H1 (cell line): ENCODE measurements around the gene PSMC4. TPM values are rescaled to one million over a fixed set of nuclear protein-coding genes. Genes with fewer than 3 reads are reported as not detected.

ENCODE experiments used
- CTCF ChIA-PET: fragments of 300-600 bp; sonication (Branson Sonifier 250); formaldehyde crosslinking; loops from one replicate; lab custom pipeline; 2021; ENCODE audit not compliant: partially characterized antibody; lab: Charles Lee
- POLR2A ChIA-PET: fragments of 300-600 bp; sonication (Branson Sonifier 250); formaldehyde crosslinking; loops from one replicate; lab custom pipeline; 2021; ENCODE audit warnings: inconsistent platforms; ENCODE audit not compliant: partially characterized antibody; lab: Charles Lee
- DNase-seq, 2 experiments: peaks; one replicate each; pipeline versions ENCODE4 v3.0.0 to v3.0.0-alpha.2; 2010 to 2022; ENCODE audit warnings: low spot score in 2 of 2, low read depth in 1 of 2, mixed read lengths in 1 of 2
- FAIRE-seq: peaks from 2 replicates; lab custom pipeline; 2011; peaks lifted over from hg19 to GRCh38; lab: Jason Lieb, UNC
- H2AFZ ChIP-seq: 2 replicates; pipeline ENCODE4 v1.8.1; 2012; ENCODE audit warnings: low read length, inconsistent platforms
- H2AK5ac ChIP-seq: 2 replicates; pipeline ENCODE4 v1.6.1; 2013; ENCODE audit warnings: low read depth, low read length
- H2BK120ac ChIP-seq: replicated peaks from 2 replicates; pipeline ENCODE3; 2013; ENCODE audit warnings: low read depth, low read length, inconsistent platforms
- H2BK12ac ChIP-seq: 2 replicates; pipeline ENCODE4 v1.6.1; 2013; ENCODE audit warnings: low read depth, low read length
- H2BK15ac ChIP-seq: 2 replicates; pipeline ENCODE4 v1.6.1; 2013; ENCODE audit warnings: low read length
- H2BK20ac ChIP-seq: 2 replicates; pipeline ENCODE4 v1.6.1; 2013; ENCODE audit warnings: low read length
- H2BK5ac ChIP-seq: 2 replicates; pipeline ENCODE4 v1.6.1; 2013; ENCODE audit warnings: low read depth, low read length
- H3K14ac ChIP-seq: 2 replicates; pipeline ENCODE4 v1.6.1; 2013; ENCODE audit warnings: inconsistent platforms; ENCODE audit not compliant: insufficient read length
- H3K18ac ChIP-seq: 2 replicates; pipeline ENCODE4 v1.6.1; 2013; ENCODE audit warnings: low read length; ENCODE audit errors: extremely low read depth
- H3K23ac ChIP-seq: 2 replicates; pipeline ENCODE4 v1.6.1; 2013; ENCODE audit warnings: inconsistent platforms; ENCODE audit not compliant: insufficient read length
- H3K23me2 ChIP-seq: 2 replicates; pipeline ENCODE4 v1.6.1; 2013; ENCODE audit warnings: low read depth, low read length
- H3K27ac ChIP-seq: 2 replicates; pipeline ENCODE4 v1.6.1; 2011; ENCODE audit warnings: low read depth, low read length, inconsistent platforms
- H3K27me3 ChIP-seq, 4 experiments: replicated peaks in 1 of 4; 1 replicate in 1 of 4; 2 replicates in 3 of 4; pipeline versions ENCODE4 v1.6.1 to v1.8.1; 2011 to 2013; ENCODE audit warnings: low read length in 3 of 4, mild to moderate bottlenecking in 3 of 4, inconsistent platforms in 2 of 4, mixed read lengths in 2 of 4, moderate library complexity in 1 of 4; ENCODE audit not compliant: control insufficient read depth in 3 of 4, insufficient read depth in 3 of 4; ENCODE audit errors: extremely low read depth in 1 of 4
- H3K36me3 ChIP-seq, 4 experiments: 2 replicates each; pipeline versions ENCODE4 v1.6.1 to v1.8.1; 2011 to 2013; ENCODE audit warnings: mild to moderate bottlenecking in 4 of 4, low read length in 3 of 4, moderate library complexity in 2 of 4, control low read depth in 1 of 4, inconsistent platforms in 1 of 4; ENCODE audit not compliant: insufficient read depth in 4 of 4, control insufficient read depth in 2 of 4
- H3K4ac ChIP-seq: replicated peaks from 2 replicates; pipeline ENCODE3; 2013; ENCODE audit warnings: low read length, low read depth, mixed read lengths, inconsistent platforms; ENCODE audit not compliant: insufficient read length
- H3K4me1 ChIP-seq, 4 experiments: replicated peaks in 1 of 4; 1 replicate in 1 of 4; 2 replicates in 3 of 4; pipeline versions ENCODE4 v1.6.1 to v1.8.1; 2011 to 2013; ENCODE audit warnings: low read length in 3 of 4, inconsistent platforms in 2 of 4, mixed read lengths in 1 of 4; ENCODE audit not compliant: insufficient read depth in 4 of 4, control insufficient read depth in 3 of 4
- H3K4me2 ChIP-seq, 2 experiments: 2 replicates each; pipeline versions ENCODE4 v1.6.1 to v1.8.1; 2011 to 2013; ENCODE audit warnings: low read depth in 2 of 2, low read length in 2 of 2, control low read depth in 1 of 2, inconsistent platforms in 1 of 2, mild to moderate bottlenecking in 1 of 2; ENCODE audit not compliant: insufficient read depth in 1 of 2
- H3K4me3 ChIP-seq, 4 experiments: fragments of 200-600, 300-600 bp in 1 of 4; sonication (generic), shearing (Covaris generic), sonication (Bioruptor Twin) in 1 of 4; 2 replicates each; pipeline versions ENCODE4 v1.5.1 to v1.8.1; 2011 to 2016; ENCODE audit warnings: low read length in 4 of 4, low read depth in 3 of 4, control low read depth in 2 of 4, inconsistent platforms in 2 of 4, mild to moderate bottlenecking in 2 of 4, mixed read lengths in 1 of 4, moderate library complexity in 1 of 4; ENCODE audit not compliant: insufficient read depth in 2 of 4; ENCODE audit errors: extremely low read depth in 1 of 4
- H3K56ac ChIP-seq: replicated peaks from 2 replicates; pipeline ENCODE3; 2013; ENCODE audit warnings: low read depth, mild to moderate bottlenecking, mixed read lengths, low read length, inconsistent platforms; ENCODE audit not compliant: insufficient read length
- H3K79me1 ChIP-seq: 2 replicates; pipeline ENCODE4 v1.6.1; 2013; ENCODE audit warnings: low read depth, low read length, control low read depth
- H3K79me2 ChIP-seq, 2 experiments: 2 replicates each; pipeline versions ENCODE4 v1.6.1 to v1.8.1; 2012 to 2013; ENCODE audit warnings: low read length in 2 of 2, mild to moderate bottlenecking in 2 of 2, inconsistent platforms in 1 of 2; ENCODE audit not compliant: insufficient read depth in 2 of 2, control insufficient read depth in 1 of 2
- H3K9ac ChIP-seq, 4 experiments: replicated peaks in 1 of 4; 1 replicate in 1 of 4; 2 replicates in 3 of 4; pipeline versions ENCODE4 v1.6.1 to v1.8.1; 2011 to 2013; ENCODE audit warnings: low read depth in 3 of 4, low read length in 3 of 4, control low read depth in 2 of 4, mild to moderate bottlenecking in 2 of 4, moderate library complexity in 2 of 4, inconsistent platforms in 1 of 4; ENCODE audit errors: extremely low read depth in 1 of 4
- H3K9me3 ChIP-seq, 2 experiments: 2 replicates each; pipeline versions ENCODE4 v1.6.1 to v1.8.1; 2012 to 2013; ENCODE audit warnings: mild to moderate bottlenecking in 2 of 2, moderate library complexity in 2 of 2, control low read depth in 1 of 2, inconsistent platforms in 1 of 2, low read depth in 1 of 2, low read length in 1 of 2, mixed read lengths in 1 of 2; ENCODE audit not compliant: insufficient read depth in 2 of 2
- H4K20me1 ChIP-seq, 2 experiments: replicated peaks in 1 of 2; 2 replicates each; pipeline versions ENCODE3 to v1.8.1; 2011 to 2013; ENCODE audit warnings: inconsistent platforms in 2 of 2, low read length in 2 of 2, mild to moderate bottlenecking in 1 of 2; ENCODE audit not compliant: insufficient read depth in 2 of 2, control insufficient read depth in 1 of 2
- H4K5ac ChIP-seq: 2 replicates; pipeline ENCODE4 v1.6.1; 2013; ENCODE audit warnings: low read length, low read depth, mixed read lengths, inconsistent platforms; ENCODE audit not compliant: insufficient read length
- H4K8ac ChIP-seq: 2 replicates; pipeline ENCODE4 v1.8.0; 2013; ENCODE audit warnings: mild to moderate bottlenecking, moderate library complexity, low read length, inconsistent platforms; ENCODE audit not compliant: insufficient read depth; ENCODE audit errors: extremely low read depth
- H4K91ac ChIP-seq: replicated peaks from 2 replicates; pipeline ENCODE3; 2013; ENCODE audit warnings: low read length, mixed read lengths, inconsistent platforms; ENCODE audit not compliant: insufficient read length
- BRCA1 ChIP-seq: IDR thresholded peaks from 2 replicates; pipeline ENCODE4 v1.6.1; 2012; ENCODE audit warnings: low read depth, low read length, improper control_type of control experiment
- EGR1 ChIP-seq: IDR thresholded peaks from 2 replicates; pipeline ENCODE4 v1.6.1; 2011; ENCODE audit warnings: low read depth, low read length, borderline replicate concordance
- HDAC2 ChIP-seq, 2 experiments: fragments of 300-600 bp in 1 of 2; sonication (generic) in 1 of 2; IDR thresholded peaks; 2 replicates each; pipeline ENCODE4 v1.6.1; 2011 to 2012; ENCODE audit warnings: low read depth in 2 of 2, low read length in 2 of 2, mild to moderate bottlenecking in 2 of 2, moderate library complexity in 2 of 2, borderline replicate concordance in 1 of 2, inconsistent platforms in 1 of 2
- JUND ChIP-seq: IDR thresholded peaks from 2 replicates; pipeline ENCODE4 v1.6.1; 2011; ENCODE audit warnings: mild to moderate bottlenecking, improper control_type of control experiment, low read length
- MAFK ChIP-seq: IDR thresholded peaks from 2 replicates; pipeline ENCODE4 v1.6.1; 2012; ENCODE audit warnings: low read depth, mild to moderate bottlenecking, improper control_type of control experiment, low read length
- SAP30 ChIP-seq: fragments of 300-600 bp; sonication (generic); IDR thresholded peaks from 2 replicates; pipeline ENCODE4 v1.7.1; 2012; ENCODE audit warnings: low read length, moderate library complexity, mild to moderate bottlenecking, inconsistent platforms; ENCODE audit not compliant: insufficient read depth, insufficient replicate concordance
- SIX5 ChIP-seq: IDR thresholded peaks from 2 replicates; pipeline ENCODE4 v1.6.1; 2011; ENCODE audit warnings: mild to moderate bottlenecking, low read depth, low read length
- SP1 ChIP-seq: IDR thresholded peaks from 2 replicates; pipeline ENCODE4 v1.6.1; 2011; ENCODE audit warnings: low read depth, low read length
- SP4 ChIP-seq: IDR thresholded peaks from 2 replicates; pipeline ENCODE4 v1.6.1; 2012; ENCODE audit warnings: low read length, inconsistent platforms
- SRF ChIP-seq: IDR thresholded peaks from 2 replicates; pipeline ENCODE4 v1.6.1; 2011; ENCODE audit warnings: mild to moderate bottlenecking, low read depth, low read length, moderate library complexity
- TAF7 ChIP-seq: optimal IDR thresholded peaks from 2 replicates; pipeline ENCODE3; 2011; ENCODE audit warnings: low read depth, mild to moderate bottlenecking, inconsistent platforms, low read length, moderate library complexity, borderline replicate concordance
- WGBS, 2 experiments: shearing (Covaris generic) in 1 of 2; methylation state at CpG; one replicate each; pipeline versions ENCODE4 v1.1.6 to v1.1.7; 2013 to 2015; ENCODE audit warnings: low lambda C conversion rate in 2 of 2, mixed read lengths in 2 of 2, inconsistent platforms in 1 of 2, low coverage in 1 of 2, missing lambda C conversion rate in 1 of 2; ENCODE audit not compliant: insufficient replicate concordance in 2 of 2, insufficient coverage in 1 of 2, insufficient read length in 1 of 2; ENCODE audit errors: extremely low coverage in 1 of 2, missing lambda C conversion rate in 1 of 2; 5-methylcytosine and 5-hydroxymethylcytosine counted together
- polyA plus RNA-seq, 7 experiments: library from polyadenylated mRNA; depleted of rRNA in 3 of 7; stranded (reverse) in 5 of 7; unstranded in 2 of 7; fragments of >200 nt in 5 of 7; fragments of 200-250 nt in 2 of 7; gene quantifications; 1 replicate in 5 of 7; 2 replicates in 1 of 7; 4 replicates in 1 of 7; pipeline versions ENCODE4 v1.2.1 to v1.2.3, GENCODE V29; 2011 to 2013; ENCODE audit warnings: missing spikeins in 2 of 7, mixed read lengths in 2 of 7
- total RNA-seq: library from RNA; stranded (reverse); fragmentation: NEBNext Ultra II Directional; extraction: Animal tissue kit (Norgen Biotek cat#: 25700); gene quantifications from 2 replicates; pipeline ENCODE4 v1.2.1, GENCODE V29; 2021
- TF ChIP-seq, protein P1 (sequence below), 3 experiments: IDR thresholded peaks; 1 replicate in 2 of 3; 2 replicates in 1 of 3; pipeline versions ENCODE4 v1.5.1 to v1.6.1; 2011; ENCODE audit warnings: low read length in 3 of 3, mild to moderate bottlenecking in 3 of 3, inconsistent platforms in 2 of 3, low read depth in 1 of 3, moderate library complexity in 1 of 3; ENCODE audit not compliant: insufficient read depth in 1 of 3; ENCODE audit errors: control extremely low read depth in 1 of 3

PSMC4 gene
- total and polyA plus RNA-seq, 2 of the 8 experiments (the other 6 are each of a cell fraction or from before 2014, with no cell fraction given): 116 to 126 TPM

DNA sequence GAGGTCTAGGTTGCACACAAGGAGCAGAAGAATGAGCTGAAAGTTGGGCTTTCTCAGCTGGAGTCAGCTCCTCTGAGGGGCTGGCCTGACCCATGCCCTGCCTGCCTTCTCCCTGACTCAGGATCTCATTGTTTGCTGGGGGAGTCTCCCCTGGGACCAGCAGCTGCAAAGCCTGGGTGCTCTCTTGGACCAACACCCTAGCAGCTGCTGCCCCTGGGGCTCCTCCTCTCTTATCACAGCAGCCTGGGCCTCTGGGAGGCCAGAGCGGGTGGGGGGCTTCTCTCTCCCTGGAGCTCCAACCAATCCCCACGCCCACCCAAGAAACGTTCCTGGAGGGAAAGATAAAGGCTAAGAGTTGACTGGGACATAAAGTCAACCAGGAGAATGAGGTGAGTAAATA is 34.9 kb upstream of the PSMC4 start:
- DNase-seq (no peak), FAIRE-seq (no peak)
- Histone ChIP-seq H3K79me2 (no peaks in the 10 kb centered on the region), H3K4me2 (no peak overlapping the region), H3K4me3 (no peak overlapping the region), H3K23ac (no peak overlapping the region), H3K18ac (no peak overlapping the region), H3K4me1 (peaks cover 0 to 2% (median 0%) of the 10 kb centered on the region in 4 experiments; a peak in 2 of 7 replicates), H4K5ac (no peak overlapping the region), H3K27ac (no peak overlapping the region), H2BK12ac (no peak overlapping the region), H2BK15ac (no peak overlapping the region), H3K27me3 (no peaks in the 10 kb centered on the region), H2AFZ (no peak overlapping the region), H2BK20ac (no peak overlapping the region), H4K8ac (no peak overlapping the region), H3K4ac (no peak overlapping the region), H3K9me3 (no peaks in the 10 kb centered on the region), H4K20me1 (no peaks in the 10 kb centered on the region), H4K91ac (no peak overlapping the region), H3K23me2 (no peaks in the 10 kb centered on the region), H3K56ac (no peak overlapping the region), H3K36me3 (no peaks in the 10 kb centered on the region), H2AK5ac (no peak overlapping the region; the same call in 1 of the 2 replicates), H2BK5ac (no peak overlapping the region), H3K79me1 (no peaks in the 10 kb centered on the region), H3K9ac (no peak overlapping the region), H2BK120ac (no peak overlapping the region), H3K14ac (no peak overlapping the region)
- 79% methylated on average over 3 of the region's 3 CpGs; no CpG with 5 or more reads in 1 of the 2 experiments for WGBS, 2 experiments
- ChIA-PET POLR2A (interaction anchor here (1.3 kb wide), 1 partner anchor 23 kb away, joined by 3 read pairs; no protein-coding TSS in a partner anchor), CTCF (interaction anchor here (0.8 to 1.6 kb wide), 3 partner anchors 12 to 35 kb away, joined by 3 read pairs; partner anchors contain the start of gene PSMC4)
- TF ChIP-seq SAP30 (no peak), MAFK (no peak), EGR1 (no peak), TAF7 (no peak), HDAC2 (IDR thresholded peaks at IDR 0.05; ENCODE audit: borderline replicate concordance in 1 of 2, low read depth in 2 of 2, low read length in 2 of 2) (no peak), SP1 (no peak), JUND (no peak), BRCA1 (no peak), SP4 (no peak), SIX5 (no peak), SRF (no peak)
- TF ChIP-seq, protein P1, sequence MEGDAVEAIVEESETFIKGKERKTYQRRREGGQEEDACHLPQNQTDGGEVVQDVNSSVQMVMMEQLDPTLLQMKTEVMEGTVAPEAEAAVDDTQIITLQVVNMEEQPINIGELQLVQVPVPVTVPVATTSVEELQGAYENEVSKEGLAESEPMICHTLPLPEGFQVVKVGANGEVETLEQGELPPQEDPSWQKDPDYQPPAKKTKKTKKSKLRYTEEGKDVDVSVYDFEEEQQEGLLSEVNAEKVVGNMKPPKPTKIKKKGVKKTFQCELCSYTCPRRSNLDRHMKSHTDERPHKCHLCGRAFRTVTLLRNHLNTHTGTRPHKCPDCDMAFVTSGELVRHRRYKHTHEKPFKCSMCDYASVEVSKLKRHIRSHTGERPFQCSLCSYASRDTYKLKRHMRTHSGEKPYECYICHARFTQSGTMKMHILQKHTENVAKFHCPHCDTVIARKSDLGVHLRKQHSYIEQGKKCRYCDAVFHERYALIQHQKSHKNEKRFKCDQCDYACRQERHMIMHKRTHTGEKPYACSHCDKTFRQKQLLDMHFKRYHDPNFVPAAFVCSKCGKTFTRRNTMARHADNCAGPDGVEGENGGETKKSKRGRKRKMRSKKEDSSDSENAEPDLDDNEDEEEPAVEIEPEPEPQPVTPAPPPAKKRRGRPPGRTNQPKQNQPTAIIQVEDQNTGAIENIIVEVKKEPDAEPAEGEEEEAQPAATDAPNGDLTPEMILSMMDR (IDR thresholded peaks at IDR 0.05; ENCODE audit: control extremely low read depth in 1 of 3, insufficient read depth in 1 of 3, low read depth in 1 of 3, low read length in 3 of 3): no peak
